HCT116 (cell line): ENCODE results near the gene MST1. TPM values are rescaled to one million over a fixed set of nuclear protein-coding genes. Genes with fewer than 3 reads are reported as not detected.

Experiments used
- ATAC-seq: fragments of 200-7000 bp; cut with Tn5 transposase; 2 replicates; pipeline ENCODE4 v1.9.1; 2020; ENCODE audit warnings: mild to moderate bottlenecking, moderate library complexity
- BruUV-seq: library from RNA; stranded (reverse); fragments of 400-500 nt; replicated peaks from 2 replicates; lab custom pipeline; 2021; lab: Mats Ljungman, UMichigan
- CTCF ChIA-PET: fragments of 300-600 bp; sonication (Branson Sonifier 250); formaldehyde crosslinking; loops from one replicate; lab custom pipeline; 2021; ENCODE audit warnings: antibody characterized with exemption; lab: Charles Lee
- POLR2A ChIA-PET: fragments of 300-600, 350-600 bp; sonication (Branson Sonifier 250); formaldehyde crosslinking; loops from one replicate; lab custom pipeline; 2021; ENCODE audit warnings: antibody characterized with exemption; lab: Charles Lee
- RAD21 ChIA-PET, 2 experiments: fragments of 300-600 bp; sonication (Branson Sonifier 250); formaldehyde crosslinking; loops; one replicate each; lab custom pipeline; 2023; ENCODE audit warnings: low total read pairs in 2 of 2; ENCODE audit not compliant: uncharacterized antibody in 2 of 2, unreplicated experiment in 2 of 2, low non-redundant PET in 1 of 2; lab: Charles Lee
- DNase-seq: peaks from one replicate; pipeline ENCODE4 v3.0.0-alpha.2; 2010; ENCODE audit warnings: low read depth, low spot score
- H2AFZ ChIP-seq: fragments of 200-600 bp; shearing (Covaris generic), sonication (generic); 2 replicates; pipeline ENCODE4 v1.6.1; 2017; ENCODE audit warnings: low read depth, mixed run types, mixed read lengths, antibody characterized with exemption, low read length; ENCODE audit not compliant: poor library complexity, severe bottlenecking
- H3K27ac ChIP-seq: 2 replicates; pipeline ENCODE4 v1.5.1; 2012; ENCODE audit warnings: low read depth, low read length
- H3K27me3 ChIP-seq: fragments of 200-600 bp; sonication (generic); 2 replicates; pipeline ENCODE4 v1.6.1; 2016; ENCODE audit warnings: mixed run types, low read length, mixed read lengths; ENCODE audit not compliant: insufficient read depth
- H3K36me3 ChIP-seq, 2 experiments: fragments of 200-500 bp in 1 of 2; fragments of 200-600 bp in 1 of 2; sonication (Bioruptor generic) in 1 of 2; sonication (generic) in 1 of 2; 2 replicates each; pipeline versions ENCODE4 v1.5.1 to v1.6.1; 2014 to 2016; ENCODE audit warnings: low read length in 2 of 2, inconsistent platforms in 1 of 2, mixed read lengths in 1 of 2, mixed run types in 1 of 2; ENCODE audit not compliant: insufficient read depth in 2 of 2, control insufficient read depth in 1 of 2
- H3K4me1 ChIP-seq, 2 experiments: fragments of 200-600 bp in 1 of 2; sonication (generic) in 1 of 2; 2 replicates each; pipeline versions ENCODE4 v1.5.1 to v1.6.1; 2012 to 2017; ENCODE audit warnings: low read length in 2 of 2, inconsistent platforms in 1 of 2, mild to moderate bottlenecking in 1 of 2, mixed read lengths in 1 of 2, mixed run types in 1 of 2, moderate library complexity in 1 of 2; ENCODE audit not compliant: insufficient read depth in 2 of 2, control insufficient read depth in 1 of 2
- H3K4me2 ChIP-seq: fragments of 200-600 bp; sonication (generic); 2 replicates; pipeline ENCODE4 v1.6.1; 2017; ENCODE audit warnings: mixed run types, low read length, mixed read lengths
- H3K4me3 ChIP-seq, 2 experiments: fragments of 200-600 bp in 1 of 2; sonication (generic) in 1 of 2; replicated peaks in 1 of 2; 2 replicates each; pipeline ENCODE4 v1.5.1; 2011 to 2016; ENCODE audit warnings: low read length in 2 of 2, control low read depth in 1 of 2, low read depth in 1 of 2, mild to moderate bottlenecking in 1 of 2, mixed read lengths in 1 of 2, mixed run types in 1 of 2
- H3K79me2 ChIP-seq: fragments of 200-600 bp; sonication (generic); 2 replicates; pipeline ENCODE4 v1.6.1; 2017; ENCODE audit warnings: mild to moderate bottlenecking, mixed run types, low read length, moderate library complexity, mixed read lengths; ENCODE audit not compliant: insufficient read depth
- H3K9ac ChIP-seq: fragments of 200-600 bp; sonication (generic); 2 replicates; pipeline ENCODE4 v1.6.1; 2016; ENCODE audit warnings: low read length, mixed read lengths
- H3K9me2 ChIP-seq: fragments of 200-600 bp; sonication (generic), shearing (Covaris generic); 2 replicates; pipeline ENCODE4 v1.6.1; 2017; ENCODE audit warnings: mixed run types, mild to moderate bottlenecking, moderate library complexity; ENCODE audit not compliant: insufficient read depth
- H3K9me3 ChIP-seq, 2 experiments: fragments of 200-500 bp in 1 of 2; fragments of 200-600 bp in 1 of 2; sonication (Bioruptor generic) in 1 of 2; sonication (generic) in 1 of 2; 2 replicates each; pipeline ENCODE4 v1.6.1; 2014 to 2017; ENCODE audit warnings: low read length in 2 of 2, mixed read lengths in 2 of 2, inconsistent platforms in 1 of 2, low read depth in 1 of 2, mild to moderate bottlenecking in 1 of 2, mixed run types in 1 of 2, moderate library complexity in 1 of 2; ENCODE audit not compliant: control insufficient read depth in 1 of 2, insufficient read depth in 1 of 2
- H4K20me1 ChIP-seq: fragments of 200-600 bp; sonication (generic), shearing (Covaris generic); 2 replicates; pipeline ENCODE4 v1.6.1; 2017; ENCODE audit warnings: mixed run types, mild to moderate bottlenecking, moderate library complexity; ENCODE audit not compliant: insufficient read depth
- EGR1 ChIP-seq: IDR thresholded peaks from 2 replicates; pipeline ENCODE4 v1.6.1; 2012; ENCODE audit warnings: low read depth
- ELF1 ChIP-seq: IDR thresholded peaks from 2 replicates; pipeline ENCODE4 v1.6.1; 2012; ENCODE audit warnings: low read depth, borderline replicate concordance
- EZH2 ChIP-seq: fragments of 200-600 bp; sonication (generic); IDR thresholded peaks from 2 replicates; pipeline ENCODE4 v1.6.1; 2017; ENCODE audit warnings: antibody characterized with exemption, mixed run types
- EZH2phosphoT487 ChIP-seq: fragments of 200-600 bp; IDR thresholded peaks from 2 replicates; pipeline ENCODE4 v1.6.1; 2018; ENCODE audit warnings: antibody characterized with exemption, borderline replicate concordance
- POLR2A ChIP-seq: IDR thresholded peaks from 2 replicates; pipeline ENCODE4 v1.7.0; 2011; ENCODE audit warnings: borderline replicate concordance; ENCODE audit not compliant: insufficient read depth, insufficient read length; ENCODE audit errors: extremely low read depth
- POLR2AphosphoS5 ChIP-seq: IDR thresholded peaks from 2 replicates; pipeline ENCODE4 v1.6.1; 2011; ENCODE audit warnings: mild to moderate bottlenecking, low read depth, low read length, moderate library complexity
- TCF7L2 ChIP-seq: IDR thresholded peaks from 2 replicates; pipeline ENCODE4 v1.7.0; 2011; ENCODE audit warnings: borderline replicate concordance, inconsistent platforms; ENCODE audit not compliant: insufficient read depth, insufficient read length; ENCODE audit errors: extremely low read depth
- ZNF274 ChIP-seq: fragments of 200-500 bp; sonication (Bioruptor generic); IDR thresholded peaks from 2 replicates; pipeline ENCODE4 v1.6.1; 2014; ENCODE audit warnings: mild to moderate bottlenecking, low read depth, low read length, inconsistent platforms
- intact Hi-C: fragments of 100-400 bp; cut with micrococcal nuclease; formaldehyde crosslinking; loops from 2 replicates; pipeline ENCODE4 v1.10.0; 2022
- total RNA-seq: library from RNA; stranded (reverse); gene quantifications from one replicate; pipeline ENCODE4 v1.2.1, GENCODE V29; 2021; ENCODE audit not compliant: unreplicated experiment

MST1 gene
- total RNA-seq, 1 experiment from 2014 or later: 15.4 TPM

- TF ChIP-seq EZH2 (no peak), ZNF274 (no peak), EZH2phosphoT487 (no peak), POLR2A (no peak)
Measured at GRCh38 chr3:49662720-49663413, 26.4 kb downstream of the MST1 start (continued).

- Histone ChIP-seq H3K4me2 (no peak overlapping the region), H3K79me2 (no peaks in the 10 kb centered on the region)
- RAD21 ChIA-PET: no interaction called here
- intact Hi-C loops: no loop called here
- BruUV-seq: no TSS peak
- TF ChIP-seq POLR2A (no peak), EZH2phosphoT487 (no peak), ELF1 (no peak), EGR1 (no peak), POLR2AphosphoS5 (no peak), EZH2 (no peak), TCF7L2 (no peak)
- TF ChIP-seq, all 23 proteins: peak for 0
- H3K9me2 ChIP-seq: no peaks in the 10 kb centered on the region
- H4K20me1 ChIP-seq: no peaks in the 10 kb centered on the region
- no peaks in the 10 kb centered on the region for H3K9me3 ChIP-seq
- H3K4me3 ChIP-seq: no peak overlapping the region
- H2AFZ ChIP-seq: no peak overlapping the region
- H3K9ac ChIP-seq: no peak overlapping the region
- no peaks in the 10 kb centered on the region for H3K27me3 ChIP-seq
- ATAC-seq (no peak), DNase-seq (no peak)
- CTCF ChIA-PET: no interaction called here
- peaks cover 0 to 13% of the 10 kb centered on the region in 2 experiments; a peak in 1 of 4 replicates for H3K4me1 ChIP-seq
- H3K27ac ChIP-seq: no peak overlapping the region
- no peaks in the 10 kb centered on the region for H3K36me3 ChIP-seq
- POLR2A ChIA-PET: no interaction called here
Measured at GRCh38 chr3:49662021-49662420, 27.3 kb downstream of the MST1 start.
